B cell (primary cell): ENCODE measurements around the gene ITGAV.

Source experiments
- EZH2 ChIP-seq: IDR thresholded peaks from 2 replicates; pipeline ENCODE4 v1.6.1; 2012; ENCODE audit warnings: borderline replicate concordance, low read depth, mild to moderate bottlenecking, moderate library complexity, low read length; ENCODE audit not compliant: insufficient read depth, poor library complexity, severe bottlenecking
- TF ChIP-seq, protein P1 (sequence below): fragments of 200-600 bp; IDR thresholded peaks from one replicate; pipeline ENCODE4 v1.8.0; 2022; ENCODE audit warnings: antibody characterized with exemption, mild to moderate bottlenecking

DNA sequence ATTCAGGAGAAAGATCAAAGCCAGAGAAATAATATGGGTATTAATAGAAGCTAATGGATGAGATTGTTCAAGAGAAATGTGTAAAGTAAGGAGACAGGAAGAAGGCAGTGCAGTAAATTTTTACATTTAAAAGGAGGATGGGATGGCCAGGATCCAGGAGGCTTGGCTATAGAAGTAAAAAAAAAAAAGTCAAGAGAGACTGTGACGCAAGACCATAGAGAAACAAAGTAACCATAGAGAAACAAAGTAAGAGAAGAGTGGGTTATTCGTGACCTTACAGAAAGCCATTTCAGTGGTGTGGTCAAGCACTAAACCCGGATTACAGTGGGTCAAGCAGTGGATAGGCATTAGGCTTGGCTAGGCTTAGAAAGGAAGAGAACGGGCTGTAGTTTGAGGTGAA lies 93.5 kb downstream of the ITGAV start:
- TF ChIP-seq, protein P1, sequence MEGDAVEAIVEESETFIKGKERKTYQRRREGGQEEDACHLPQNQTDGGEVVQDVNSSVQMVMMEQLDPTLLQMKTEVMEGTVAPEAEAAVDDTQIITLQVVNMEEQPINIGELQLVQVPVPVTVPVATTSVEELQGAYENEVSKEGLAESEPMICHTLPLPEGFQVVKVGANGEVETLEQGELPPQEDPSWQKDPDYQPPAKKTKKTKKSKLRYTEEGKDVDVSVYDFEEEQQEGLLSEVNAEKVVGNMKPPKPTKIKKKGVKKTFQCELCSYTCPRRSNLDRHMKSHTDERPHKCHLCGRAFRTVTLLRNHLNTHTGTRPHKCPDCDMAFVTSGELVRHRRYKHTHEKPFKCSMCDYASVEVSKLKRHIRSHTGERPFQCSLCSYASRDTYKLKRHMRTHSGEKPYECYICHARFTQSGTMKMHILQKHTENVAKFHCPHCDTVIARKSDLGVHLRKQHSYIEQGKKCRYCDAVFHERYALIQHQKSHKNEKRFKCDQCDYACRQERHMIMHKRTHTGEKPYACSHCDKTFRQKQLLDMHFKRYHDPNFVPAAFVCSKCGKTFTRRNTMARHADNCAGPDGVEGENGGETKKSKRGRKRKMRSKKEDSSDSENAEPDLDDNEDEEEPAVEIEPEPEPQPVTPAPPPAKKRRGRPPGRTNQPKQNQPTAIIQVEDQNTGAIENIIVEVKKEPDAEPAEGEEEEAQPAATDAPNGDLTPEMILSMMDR, result no peak
- TF ChIP-seq EZH2, result no peak
